ENCODE results near the gene MEP1A. TPM values are rescaled to one million over a fixed set of nuclear protein-coding genes. Genes with fewer than 3 reads are reported as not detected.

The MEP1A gene
- total and polyA plus RNA-seq, 9 of the 15 experiments (the other 6 are each of a cell fraction or from before 2014, with no cell fraction given), result not detected

- H3K4me2 ChIP-seq (ENCODE audit: insufficient read depth, low read length), result no peak overlapping the region
Observed at GRCh38 chr6:46816626-46817025, 23.4 kb downstream of the MEP1A start.

GRCh38 chr6:46819561-46819960 lies 26.4 kb downstream of the MEP1A start:
- H3K9ac ChIP-seq (ENCODE audit: insufficient read depth in 1 of 2, low read depth in 2 of 2, low read length in 2 of 2), result no peak overlapping the region
- H3K36me3 ChIP-seq (ENCODE audit: control insufficient read depth, insufficient read depth, low read length), result no peaks in the 10 kb centered on the region
- WGBS (ENCODE audit: insufficient coverage, low coverage, missing lambda C conversion rate), result 0% methylated on average over 7 of the region's 7 CpGs
- H3K27ac ChIP-seq (ENCODE audit: extremely low read depth, low read depth, low read length), result no peak overlapping the region
- H3K27me3 ChIP-seq (ENCODE audit: control insufficient read depth in 2 of 2, insufficient read depth in 2 of 2, low read length in 2 of 2), result no peaks in the 10 kb centered on the region
- ChIA-PET CTCF (ENCODE audit: low intra/inter-chr PET ratio) (no interaction called here), POLR2A (no interaction called here)
- no peak overlapping the region for H3K4me3 ChIP-seq
- no peak overlapping the region for H2AFZ ChIP-seq (ENCODE audit: low read depth, low read length)
- no peak for TF ChIP-seq KAT7 (CRISPR knock-in tag; IDR thresholded peaks at IDR 0.05; ENCODE audit: borderline replicate concordance)
- no peak for TF ChIP-seq MECOM (CRISPR knock-in tag; IDR thresholded peaks at IDR 0.05)
- TF ChIP-seq ZBTB26 (CRISPR knock-in tag; IDR thresholded peaks at IDR 0.05), result no peak
- no peak for TF ChIP-seq ZNF354B (CRISPR knock-in tag; IDR thresholded peaks at IDR 0.05)
- TF ChIP-seq IRF9 (tag; IDR thresholded peaks at IDR 0.05), result no peak
- TF ChIP-seq HMG20A (CRISPR knock-in tag; conservative IDR thresholded peaks at IDR 0.05), result no peak
- TF ChIP-seq CTCF (IDR thresholded peaks at IDR 0.05 in 2 of 3, conservative IDR thresholded peaks at IDR 0.05 in 1 of 3; ENCODE audit: insufficient read depth in 2 of 3, low read depth in 1 of 3, low read length in 3 of 3), result no peak
- no peak for TF ChIP-seq HDGF (IDR thresholded peaks at IDR 0.05)
- TF ChIP-seq HDAC2 (IDR thresholded peaks at IDR 0.05), result no peak
- no peaks in the 10 kb centered on the region for H3K79me2 ChIP-seq (ENCODE audit: control insufficient read depth, insufficient read depth, low read length)
- H4K20me1 ChIP-seq (replicated peaks; ENCODE audit: control insufficient read depth, insufficient read depth, low read length), result no peaks in the 10 kb centered on the region
- H3K4me1 ChIP-seq (replicated peaks in 1 of 2; ENCODE audit: control insufficient read depth in 2 of 2, insufficient read depth in 2 of 2, low read length in 2 of 2), result no peaks in the 10 kb centered on the region
- no peak for ATAC-seq
- H3K9me3 ChIP-seq (replicated peaks; ENCODE audit: control insufficient read depth, insufficient read depth, low read depth, low read length), result no peaks in the 10 kb centered on the region
- FAIRE-seq, result no peak
- in situ Hi-C loops (cut with MboI) (no loop called here), intact Hi-C loops (cut with micrococcal nuclease) (no loop called here)
- DNase-seq (ENCODE audit: extremely low read depth in 1 of 4, low spot score in 3 of 4), result no peak
- H3K9me1 ChIP-seq (ENCODE audit: control insufficient read depth, insufficient read depth, low read length), result no peaks in the 10 kb centered on the region
- H3K4me2 ChIP-seq (ENCODE audit: insufficient read depth, low read length), result no peak overlapping the region
- no TSS peak for BruUV-seq (replicated peaks)

More at GRCh38 chr6:46816626-46817025, 23.4 kb downstream of the MEP1A start:
- intact Hi-C loops (cut with micrococcal nuclease), result no loop called here
- DNase-seq (ENCODE audit: extremely low read depth in 1 of 4, low spot score in 3 of 4) (no peak), FAIRE-seq (no peak), ATAC-seq (no peak)
- BruUV-seq (replicated peaks), result no TSS peak
- H3K27me3 ChIP-seq (ENCODE audit: control insufficient read depth in 2 of 2, insufficient read depth in 2 of 2, low read length in 2 of 2), result no peaks in the 10 kb centered on the region
- no peaks in the 10 kb centered on the region for H3K9me1 ChIP-seq (ENCODE audit: control insufficient read depth, insufficient read depth, low read length)
- ChIA-PET CTCF (ENCODE audit: low intra/inter-chr PET ratio) (no interaction called here), POLR2A (no interaction called here)
- no peak overlapping the region for H3K4me3 ChIP-seq
- no peak overlapping the region for H2AFZ ChIP-seq (ENCODE audit: low read depth, low read length)
- in situ Hi-C loops (cut with MboI), result no loop called here
- no peaks in the 10 kb centered on the region for H3K9me3 ChIP-seq (replicated peaks; ENCODE audit: control insufficient read depth, insufficient read depth, low read depth, low read length)
- no peak overlapping the region for H3K27ac ChIP-seq (ENCODE audit: extremely low read depth, low read depth, low read length)
- no peaks in the 10 kb centered on the region for H4K20me1 ChIP-seq (replicated peaks; ENCODE audit: control insufficient read depth, insufficient read depth, low read length)
- TF ChIP-seq NCOA6 (IDR thresholded peaks at IDR 0.05) (no peak), XRCC3 (IDR thresholded peaks at IDR 0.05) (no peak), NELFE (IDR thresholded peaks at IDR 0.05; ENCODE audit: insufficient read depth, insufficient read length) (no peak), ZFP36 (IDR thresholded peaks at IDR 0.05; ENCODE audit: low read depth, low read length, partially characterized antibody) (no peak), PHTF2 (CRISPR knock-in tag; IDR thresholded peaks at IDR 0.05) (no peak), BRCA1 (IDR thresholded peaks at IDR 0.05) (no peak), BRCA1 (CRISPR knock-in tag; IDR thresholded peaks at IDR 0.05) (no peak), HES1 (IDR thresholded peaks at IDR 0.05; ENCODE audit: low read depth) (no peak), PHB2 (IDR thresholded peaks at IDR 0.05; ENCODE audit: low read depth) (no peak)
- H3K36me3 ChIP-seq (ENCODE audit: control insufficient read depth, insufficient read depth, low read length), result no peaks in the 10 kb centered on the region
- H3K79me2 ChIP-seq (ENCODE audit: control insufficient read depth, insufficient read depth, low read length), result no peaks in the 10 kb centered on the region
- WGBS (ENCODE audit: insufficient coverage, low coverage, missing lambda C conversion rate), result 0% methylated on average over 1 of the region's 1 CpG
- no peaks in the 10 kb centered on the region for H3K4me1 ChIP-seq (replicated peaks in 1 of 2; ENCODE audit: control insufficient read depth in 2 of 2, insufficient read depth in 2 of 2, low read length in 2 of 2)
- no peak overlapping the region for H3K9ac ChIP-seq (ENCODE audit: insufficient read depth in 1 of 2, low read depth in 2 of 2, low read length in 2 of 2)

Measured in K562 (cell line).